HepG2 (cell line): ENCODE data around the gene ANKLE1. TPM values are rescaled to one million over a fixed set of nuclear protein-coding genes. Genes with fewer than 3 reads are reported as not detected.
A peak's percentile ranks its signal among the peaks of the same experiment; 100 is the strongest.

ENCODE experiments used
- ATAC-seq: fragments of 200-7000 bp; cut with Tn5 transposase; 3 replicates; pipeline ENCODE4 v1.9.1; 2020; ENCODE audit warnings: mild to moderate bottlenecking, moderate library complexity
- BruUV-seq: library from RNA; stranded (reverse); fragments of 400-500 nt; replicated peaks from 2 replicates; lab custom pipeline; 2021; lab: Mats Ljungman, UMichigan
- CTCF ChIA-PET: fragments of 300-600 bp; formaldehyde crosslinking; extraction: SDS; loops from one replicate; lab custom pipeline; 2021; ENCODE audit warnings: low total read pairs, inconsistent platforms, low intra/inter-chr PET ratio; lab: Yijun Ruan, JAX
- POLR2A ChIA-PET: fragments of 350-600 bp; sonication (Branson Sonifier 250); formaldehyde crosslinking; loops from one replicate; lab custom pipeline; 2020; ENCODE audit warnings: antibody characterized with exemption, inconsistent platforms; lab: Yijun Ruan, JAX
- DNase-seq: peaks from one replicate; pipeline ENCODE4 v3.0.0-alpha.2; 2015; ENCODE audit warnings: low spot score
- FAIRE-seq: peaks from 3 replicates; lab custom pipeline; 2011; peaks lifted over from hg19 to GRCh38; lab: Jason Lieb, UNC
- H2AFZ ChIP-seq: one replicate; pipeline ENCODE4 v1.6.1; 2011; ENCODE audit warnings: low read length, inconsistent platforms
- H3K27ac ChIP-seq: fragments of 300-600 bp; 3 replicates; pipeline ENCODE4 v1.8.0; 2011; ENCODE audit warnings: mixed run types, mild to moderate bottlenecking, mixed read lengths, low read length, inconsistent platforms; ENCODE audit not compliant: insufficient read depth; ENCODE audit errors: extremely low read length
- H3K27me3 ChIP-seq, 2 experiments: fragments of 200-600 bp in 1 of 2; 2 replicates in 1 of 2; 3 replicates in 1 of 2; pipeline versions ENCODE4 v1.6.0 to v1.8.0; 2011; ENCODE audit warnings: low read length in 2 of 2, mild to moderate bottlenecking in 2 of 2, moderate library complexity in 2 of 2, inconsistent platforms in 1 of 2; ENCODE audit not compliant: insufficient read depth in 2 of 2, control insufficient read depth in 1 of 2
- H3K36me3 ChIP-seq, 2 experiments: fragments of 200-600 bp in 1 of 2; replicated peaks in 1 of 2; 2 replicates in 1 of 2; 3 replicates in 1 of 2; pipeline versions ENCODE4 v1.5.1 to v1.8.0; 2011; ENCODE audit warnings: low read length in 2 of 2, inconsistent platforms in 1 of 2; ENCODE audit not compliant: insufficient read depth in 2 of 2, control insufficient read depth in 1 of 2
- H3K4me1 ChIP-seq: 2 replicates; pipeline ENCODE4 v1.5.1; 2012; ENCODE audit warnings: low read length, inconsistent platforms; ENCODE audit not compliant: insufficient read depth
- H3K4me2 ChIP-seq: 2 replicates; pipeline ENCODE4 v1.6.0; 2011; ENCODE audit warnings: low read depth, low read length, inconsistent platforms
- H3K4me3 ChIP-seq, 3 experiments: fragments of 200-600 bp in 1 of 3; sonication (generic), shearing (Covaris generic) in 1 of 3; replicated peaks in 1 of 3; 2 replicates each; pipeline ENCODE4 v1.5.1; 2011 to 2016; ENCODE audit warnings: low read length in 3 of 3, inconsistent platforms in 2 of 3, low read depth in 2 of 3, mild to moderate bottlenecking in 2 of 3, control low read depth in 1 of 3, mixed read lengths in 1 of 3; ENCODE audit not compliant: insufficient read depth in 1 of 3
- H3K79me2 ChIP-seq: one replicate; pipeline ENCODE4 v1.6.1; 2011; ENCODE audit warnings: low read length, inconsistent platforms; ENCODE audit not compliant: insufficient read depth
- H3K9ac ChIP-seq: 2 replicates; pipeline ENCODE4 v1.6.0; 2011; ENCODE audit warnings: mild to moderate bottlenecking, low read depth, low read length, inconsistent platforms; ENCODE audit not compliant: insufficient read depth
- H3K9me3 ChIP-seq: 2 replicates; pipeline ENCODE4 v1.5.1; 2012; ENCODE audit warnings: mild to moderate bottlenecking, low read length
- H4K20me1 ChIP-seq: 2 replicates; pipeline ENCODE4 v1.6.0; 2011; ENCODE audit warnings: inconsistent platforms, mild to moderate bottlenecking, low read length, moderate library complexity; ENCODE audit not compliant: insufficient read depth
- DR1 ChIP-seq: sonication (generic); formaldehyde crosslinking; IDR thresholded peaks from 2 replicates; pipeline ENCODE4 v1.8.0; 2021; ENCODE audit warnings: mild to moderate bottlenecking, missing genetic modification reagents, inconsistent platforms
- FOXK1 ChIP-seq: sonication (generic); formaldehyde crosslinking; IDR thresholded peaks from 2 replicates; pipeline ENCODE4 v1.4.0; 2020; ENCODE audit warnings: low read depth, missing genetic modification reagents, borderline replicate concordance
- MZF1 ChIP-seq: sonication (generic); formaldehyde crosslinking; IDR thresholded peaks from 2 replicates; pipeline ENCODE4 v1.8.1; 2023; ENCODE audit warnings: mild to moderate bottlenecking, missing genetic modification reagents, borderline replicate concordance
- NCOA2 ChIP-seq: sonication (generic); formaldehyde crosslinking; IDR thresholded peaks from 2 replicates; pipeline ENCODE4 v1.8.0; 2022; ENCODE audit warnings: inconsistent platforms
- NFYB ChIP-seq: sonication (generic); formaldehyde crosslinking; IDR thresholded peaks from 2 replicates; pipeline ENCODE4 v1.4.0; 2020; ENCODE audit warnings: missing genetic modification reagents
- NR2C2 ChIP-seq: sonication (generic); formaldehyde crosslinking; IDR thresholded peaks from 2 replicates; pipeline ENCODE4 v1.4.0; 2020; ENCODE audit warnings: missing genetic modification reagents, mild to moderate bottlenecking, moderate library complexity, borderline replicate concordance
- NR3C1 ChIP-seq: sonication (generic); formaldehyde crosslinking; IDR thresholded peaks from 2 replicates; pipeline ENCODE4 v1.4.0; 2020; ENCODE audit warnings: missing genetic modification reagents
- RBM39 ChIP-seq: fragments of 200-400 bp; formaldehyde crosslinking; IDR thresholded peaks from one replicate; pipeline ENCODE4 v1.6.1; 2018; ENCODE audit warnings: antibody characterized with exemption, mild to moderate bottlenecking, low read depth, low read length; ENCODE audit not compliant: poor library complexity, severe bottlenecking
- SMC3 ChIP-seq: IDR thresholded peaks from 2 replicates; pipeline ENCODE4 v1.6.1; 2011; ENCODE audit warnings: low read length, improper control_type of control experiment
- SP2 ChIP-seq: sonication (generic); formaldehyde crosslinking; IDR thresholded peaks from 2 replicates; pipeline ENCODE4 v1.5.1; 2020; ENCODE audit warnings: mild to moderate bottlenecking, missing genetic modification reagents
- SRF ChIP-seq: IDR thresholded peaks from 2 replicates; pipeline ENCODE4 v1.6.1; 2011; ENCODE audit warnings: mild to moderate bottlenecking, low read depth, low read length, moderate library complexity
- STAG1 ChIP-seq: sonication (generic); formaldehyde crosslinking; IDR thresholded peaks from 2 replicates; pipeline ENCODE4 v1.4.0; 2020; ENCODE audit warnings: missing genetic modification reagents
- ZFP41 ChIP-seq: sonication (generic); formaldehyde crosslinking; IDR thresholded peaks from 2 replicates; pipeline ENCODE4 v1.4.0; 2020; ENCODE audit warnings: mild to moderate bottlenecking, missing genetic modification reagents, borderline replicate concordance
- ZNF224 ChIP-seq: sonication (generic); formaldehyde crosslinking; IDR thresholded peaks from 2 replicates; pipeline ENCODE4 v1.5.0; 2020; ENCODE audit warnings: mild to moderate bottlenecking, missing genetic modification reagents
- ZNF761 ChIP-seq: sonication (generic); formaldehyde crosslinking; conservative IDR thresholded peaks from 2 replicates; pipeline ENCODE4 v1.4.0; 2020; ENCODE audit warnings: mild to moderate bottlenecking, missing genetic modification reagents
- ZNF792 ChIP-seq: IDR thresholded peaks from 2 replicates; pipeline ENCODE4 v1.6.1; 2016
- WGBS: methylation state at CpG from one replicate; pipeline ENCODE4 v1.1.6; 2017; ENCODE audit warnings: low lambda C conversion rate; 5-methylcytosine and 5-hydroxymethylcytosine counted together
- in situ Hi-C: cut with HindIII; loops from 2 replicates; pipeline ENCODE4 v1.10.0; 2017; ENCODE audit warnings: low pct_unique_long_range_greater_than_20kb; ENCODE audit not compliant: extremely low pct_ligation_motif_present
- intact Hi-C: fragments of 100-400 bp; cut with micrococcal nuclease; formaldehyde crosslinking; loops from one replicate; pipeline ENCODE4 v1.10.0; 2022; ENCODE audit not compliant: unreplicated experiment
- polyA plus RNA-seq, 8 experiments: library from polyadenylated mRNA; depleted of rRNA in 3 of 8; stranded (reverse) in 7 of 8; unstranded in 1 of 8; fragments of >200 nt; fragmentation: Illumina TruSeq in 4 of 8; extraction: Trizol in 4 of 8; gene quantifications; 2 replicates each; pipeline versions ENCODE4 v1.2.1 to v1.2.3, GENCODE V29; 2011 to 2016; ENCODE audit warnings: low read depth in 4 of 8, missing spikeins in 1 of 8, mixed read lengths in 1 of 8; ENCODE audit not compliant: insufficient read depth in 1 of 8
- total RNA-seq, 5 experiments: library from RNA; depleted of rRNA; stranded (reverse); fragments of >200 nt; fragmentation: Illumina TruSeq; extraction: Trizol; gene quantifications; 2 replicates each; pipeline ENCODE4 v1.2.3, GENCODE V29; 2016; ENCODE audit warnings: low read depth in 1 of 5
- TF ChIP-seq, protein P1 (sequence below): sonication (generic); formaldehyde crosslinking; conservative IDR thresholded peaks from 2 replicates; pipeline ENCODE4 v1.4.0; 2020; ENCODE audit warnings: mild to moderate bottlenecking, missing genetic modification reagents, moderate library complexity
- TF ChIP-seq, protein P2 (sequence below): sonication (generic); formaldehyde crosslinking; IDR thresholded peaks from 2 replicates; pipeline ENCODE4 v1.5.0; 2020; ENCODE audit warnings: missing genetic modification reagents
- TF ChIP-seq, protein P3 (sequence below): sonication (generic); formaldehyde crosslinking; IDR thresholded peaks from 2 replicates; pipeline ENCODE4 v1.5.0; 2020; ENCODE audit warnings: missing genetic modification reagents, mild to moderate bottlenecking, borderline replicate concordance

ANKLE1 gene
- total and polyA plus RNA-seq, 2 of the 13 experiments (the other 11 are each of a cell fraction or from before 2014, with no cell fraction given) = 0.69 to 1.5 TPM

DNA sequence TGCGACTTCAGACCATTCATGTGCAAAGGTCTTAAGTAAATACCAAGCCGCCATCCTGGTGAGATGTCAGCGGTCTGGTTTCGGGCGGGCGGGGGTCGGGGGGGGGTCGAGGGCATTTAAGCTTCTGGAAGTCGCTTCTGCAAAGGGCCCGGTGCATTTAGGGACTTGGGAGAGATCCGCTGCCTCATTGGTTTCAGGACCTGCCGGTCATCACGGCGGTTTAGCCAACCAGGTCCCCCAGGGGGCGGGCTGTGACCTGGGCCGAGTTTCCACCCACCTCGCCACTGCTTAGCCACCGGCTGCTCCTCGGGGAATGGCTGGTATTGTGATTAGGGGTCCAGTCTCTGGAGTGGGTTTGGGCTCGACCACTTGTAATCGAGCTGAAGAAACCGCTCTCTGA, 7.8 kb downstream of the ANKLE1 start (continued):
- TF ChIP-seq NFYB (CRISPR knock-in tag) = peak; percentile 86
- peak; percentile 88 for TF ChIP-seq SP2
- TF ChIP-seq ZNF224 (CRISPR knock-in tag) = no peak
- TF ChIP-seq, protein P1, sequence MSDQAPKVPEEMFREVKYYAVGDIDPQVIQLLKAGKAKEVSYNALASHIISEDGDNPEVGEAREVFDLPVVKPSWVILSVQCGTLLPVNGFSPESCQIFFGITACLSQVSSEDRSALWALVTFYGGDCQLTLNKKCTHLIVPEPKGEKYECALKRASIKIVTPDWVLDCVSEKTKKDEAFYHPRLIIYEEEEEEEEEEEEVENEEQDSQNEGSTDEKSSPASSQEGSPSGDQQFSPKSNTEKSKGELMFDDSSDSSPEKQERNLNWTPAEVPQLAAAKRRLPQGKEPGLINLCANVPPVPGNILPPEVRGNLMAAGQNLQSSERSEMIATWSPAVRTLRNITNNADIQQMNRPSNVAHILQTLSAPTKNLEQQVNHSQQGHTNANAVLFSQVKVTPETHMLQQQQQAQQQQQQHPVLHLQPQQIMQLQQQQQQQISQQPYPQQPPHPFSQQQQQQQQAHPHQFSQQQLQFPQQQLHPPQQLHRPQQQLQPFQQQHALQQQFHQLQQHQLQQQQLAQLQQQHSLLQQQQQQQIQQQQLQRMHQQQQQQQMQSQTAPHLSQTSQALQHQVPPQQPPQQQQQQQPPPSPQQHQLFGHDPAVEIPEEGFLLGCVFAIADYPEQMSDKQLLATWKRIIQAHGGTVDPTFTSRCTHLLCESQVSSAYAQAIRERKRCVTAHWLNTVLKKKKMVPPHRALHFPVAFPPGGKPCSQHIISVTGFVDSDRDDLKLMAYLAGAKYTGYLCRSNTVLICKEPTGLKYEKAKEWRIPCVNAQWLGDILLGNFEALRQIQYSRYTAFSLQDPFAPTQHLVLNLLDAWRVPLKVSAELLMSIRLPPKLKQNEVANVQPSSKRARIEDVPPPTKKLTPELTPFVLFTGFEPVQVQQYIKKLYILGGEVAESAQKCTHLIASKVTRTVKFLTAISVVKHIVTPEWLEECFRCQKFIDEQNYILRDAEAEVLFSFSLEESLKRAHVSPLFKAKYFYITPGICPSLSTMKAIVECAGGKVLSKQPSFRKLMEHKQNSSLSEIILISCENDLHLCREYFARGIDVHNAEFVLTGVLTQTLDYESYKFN = no peak
- no peak for TF ChIP-seq DR1 (CRISPR knock-in tag)
- no peak for TF ChIP-seq FOXK1 (CRISPR knock-in tag)

DNA sequence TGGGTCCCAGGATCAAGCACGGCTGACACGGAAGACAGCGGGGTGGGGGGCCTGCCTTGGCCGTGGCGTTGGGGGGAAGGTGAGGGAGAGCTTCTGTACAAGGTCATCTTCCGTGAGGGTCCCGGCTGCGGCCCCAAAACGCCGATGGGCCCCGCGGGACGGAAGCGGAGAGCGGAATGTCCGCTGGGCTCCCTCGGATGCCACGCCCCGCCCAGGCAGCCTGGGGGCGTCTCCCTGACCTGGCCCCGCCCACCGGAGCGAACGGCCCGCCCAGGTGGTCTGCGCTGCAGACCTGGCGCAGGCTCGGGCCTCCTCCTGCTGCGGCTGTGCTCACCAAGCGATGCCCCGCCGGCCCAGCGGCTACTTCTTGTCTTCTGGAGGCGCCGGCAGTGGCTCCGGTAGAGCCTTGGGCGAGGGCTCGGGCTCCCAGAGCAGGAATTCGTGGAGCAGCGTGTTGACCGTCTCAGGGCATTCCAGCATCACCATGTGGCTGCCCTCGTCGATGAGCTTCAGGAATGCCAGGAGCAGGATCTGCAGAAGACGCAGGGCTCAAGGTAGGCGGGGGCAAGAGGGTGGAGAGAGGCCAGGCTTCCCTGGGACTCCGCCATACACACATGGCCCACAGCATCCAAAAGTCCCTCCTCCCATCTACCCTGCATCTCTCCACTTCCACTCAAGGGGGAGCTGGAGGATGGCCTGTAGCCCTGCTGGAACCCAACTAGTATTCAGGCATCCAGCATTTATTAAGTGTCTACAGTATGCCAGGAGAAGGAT, 10.8 kb downstream of the ANKLE1 start:
- FAIRE-seq (peak; percentile 15), ATAC-seq (peak; percentile 80), DNase-seq (peak; percentile 51)
- H3K4me1 ChIP-seq = no peaks in the 10 kb centered on the region
- H3K9ac ChIP-seq = no peak overlapping the region
- no peaks in the 10 kb centered on the region for H3K79me2 ChIP-seq
- H2AFZ ChIP-seq = no peak overlapping the region
- ChIA-PET CTCF (interaction anchor here (0.6 to 1.0 kb wide), 2 partner anchors 13 to 92 kb away, joined by 3 to 4 read pairs; partner anchors contain the start of gene MRPL34), POLR2A (interaction anchor here (0.6 kb wide), 1 partner anchor 89 kb away, joined by 3 read pairs; no protein-coding TSS in a partner anchor)
- intact Hi-C loops (no loop called here), in situ Hi-C loops (no loop called here)
- H3K36me3 ChIP-seq = no peaks in the 10 kb centered on the region
- no peaks in the 10 kb centered on the region for H4K20me1 ChIP-seq
- BruUV-seq = no TSS peak
- no peaks in the 10 kb centered on the region for H3K27me3 ChIP-seq
- no peak overlapping the region for H3K27ac ChIP-seq
- H3K9me3 ChIP-seq = no peaks in the 10 kb centered on the region
- 94% methylated on average over 13 of the region's 46 CpGs for WGBS
- no peak overlapping the region for H3K4me2 ChIP-seq
- H3K4me3 ChIP-seq = no peak overlapping the region
- TF ChIP-seq, protein P2, sequence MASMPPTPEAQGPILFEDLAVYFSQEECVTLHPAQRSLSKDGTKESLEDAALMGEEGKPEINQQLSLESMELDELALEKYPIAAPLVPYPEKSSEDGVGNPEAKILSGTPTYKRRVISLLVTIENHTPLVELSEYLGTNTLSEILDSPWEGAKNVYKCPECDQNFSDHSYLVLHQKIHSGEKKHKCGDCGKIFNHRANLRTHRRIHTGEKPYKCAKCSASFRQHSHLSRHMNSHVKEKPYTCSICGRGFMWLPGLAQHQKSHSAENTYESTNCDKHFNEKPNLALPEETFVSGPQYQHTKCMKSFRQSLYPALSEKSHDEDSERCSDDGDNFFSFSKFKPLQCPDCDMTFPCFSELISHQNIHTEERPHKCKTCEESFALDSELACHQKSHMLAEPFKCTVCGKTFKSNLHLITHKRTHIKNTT = no peak
- peak; percentile 68 for TF ChIP-seq STAG1 (CRISPR knock-in tag)
- TF ChIP-seq, protein P3, sequence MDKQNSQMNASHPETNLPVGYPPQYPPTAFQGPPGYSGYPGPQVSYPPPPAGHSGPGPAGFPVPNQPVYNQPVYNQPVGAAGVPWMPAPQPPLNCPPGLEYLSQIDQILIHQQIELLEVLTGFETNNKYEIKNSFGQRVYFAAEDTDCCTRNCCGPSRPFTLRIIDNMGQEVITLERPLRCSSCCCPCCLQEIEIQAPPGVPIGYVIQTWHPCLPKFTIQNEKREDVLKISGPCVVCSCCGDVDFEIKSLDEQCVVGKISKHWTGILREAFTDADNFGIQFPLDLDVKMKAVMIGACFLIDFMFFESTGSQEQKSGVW (CRISPR knock-in tag) = no peak
- no peak for TF ChIP-seq NCOA2
- no peak for TF ChIP-seq MZF1 (CRISPR knock-in tag)
- TF ChIP-seq NR3C1 (CRISPR knock-in tag) = no peak
- peak; percentile 58 for TF ChIP-seq SMC3
- TF ChIP-seq ZNF792 (CRISPR knock-in tag) = no peak
- no peak for TF ChIP-seq RBM39
- TF ChIP-seq ZFP41 (CRISPR knock-in tag) = no peak
- TF ChIP-seq NR2C2 = no peak
- TF ChIP-seq SRF = no peak
- TF ChIP-seq ZNF761 = no peak
